A549 (cell line): ENCODE measurements around the gene MBP. TPM values are rescaled to one million over a fixed set of nuclear protein-coding genes. Genes with fewer than 3 reads are reported as not detected.

Source experiments
- ATAC-seq, 2 experiments: fragments of 200-7000 bp in 1 of 2; fragments of >200 bp in 1 of 2; cut with Nextera tagmentation in 1 of 2; cut with Tn5 transposase in 1 of 2; 3 replicates each; pipeline versions ENCODE4 v1.8.0 to v1.9.1; 2018 to 2020; ENCODE audit warnings: mild to moderate bottlenecking in 1 of 2, moderate library complexity in 1 of 2
- CTCF ChIA-PET: fragments of 300-600 bp; sonication (Branson Sonifier 250); formaldehyde crosslinking; extraction: SDS; loops from one replicate; lab custom pipeline; 2021; ENCODE audit warnings: antibody characterized with exemption, inconsistent platforms; lab: Yijun Ruan, JAX
- POLR2A ChIA-PET: fragments of 350-600 bp; formaldehyde crosslinking; extraction: SDS; loops from one replicate; lab custom pipeline; 2021; ENCODE audit warnings: antibody characterized with exemption, inconsistent platforms; lab: Yijun Ruan, JAX
- DNase-seq, 2 experiments: peaks; one replicate each; pipeline versions ENCODE4 v3.0.0 to v3.0.0-alpha.2; 2011 to 2016; ENCODE audit warnings: low read depth in 1 of 2, low spot score in 1 of 2
- FAIRE-seq: peaks from 2 replicates; lab custom pipeline; 2011; peaks lifted over from hg19 to GRCh38; lab: Jason Lieb, UNC
- H3K27ac ChIP-seq, 2 experiments: fragments of >200 bp; sonication (Bioruptor Twin); formaldehyde crosslinking; 3 replicates each; pipeline ENCODE4 v1.5.1; 2016 to 2017
- H3K4me1 ChIP-seq: fragments of >200 bp; sonication (Bioruptor Twin); formaldehyde crosslinking; 3 replicates; pipeline ENCODE4 v1.6.1; 2016
- H3K4me2 ChIP-seq: fragments of >200 bp; sonication (Bioruptor Twin); formaldehyde crosslinking; 3 replicates; pipeline ENCODE4 v1.6.1; 2016
- H3K4me3 ChIP-seq: fragments of >200 bp; sonication (Bioruptor Twin); formaldehyde crosslinking; 3 replicates; pipeline ENCODE4 v1.5.1; 2016
- H3K9me3 ChIP-seq: fragments of >200 bp; sonication (Bioruptor Twin); formaldehyde crosslinking; 3 replicates; pipeline ENCODE4 v1.6.1; 2016
- CHD2 ChIP-seq: fragments of 150-350 bp; IDR thresholded peaks from 2 replicates; pipeline ENCODE4 v1.6.1; 2014; ENCODE audit warnings: low read length; ENCODE audit not compliant: partially characterized antibody
- CTCF ChIP-seq: fragments of >200 bp; sonication (Bioruptor Twin); formaldehyde crosslinking; IDR thresholded peaks from 3 replicates; pipeline ENCODE4 v1.5.1; 2016
- EHMT2 ChIP-seq: fragments of 200-600 bp; sonication (generic); IDR thresholded peaks from 2 replicates; pipeline ENCODE4 v1.6.1; 2016; ENCODE audit warnings: antibody characterized with exemption, low read depth, mild to moderate bottlenecking, moderate library complexity
- GATA3 ChIP-seq: IDR thresholded peaks from 2 replicates; pipeline ENCODE4 v1.6.1; 2012; ENCODE audit warnings: borderline replicate concordance
- HOXB13 ChIP-seq: fragments of 250-450 bp; sonication (Bioruptor Pico); IDR thresholded peaks from 2 replicates; pipeline ENCODE4 v1.5.0; 2020; ENCODE audit warnings: low read depth, mild to moderate bottlenecking, moderate library complexity
- HOXB5 ChIP-seq: fragments of 250-450 bp; sonication (Bioruptor Pico); IDR thresholded peaks from 2 replicates; pipeline ENCODE4 v1.5.0; 2020; ENCODE audit warnings: mild to moderate bottlenecking, moderate library complexity
- JUN ChIP-seq, 2 experiments: fragments of >200 bp; sonication (Bioruptor Twin); formaldehyde crosslinking; IDR thresholded peaks; 2 replicates in 1 of 2; 3 replicates in 1 of 2; pipeline ENCODE4 v1.6.1; 2016 to 2017
- KDM1A ChIP-seq: fragments of 200-600 bp; sonication (generic); IDR thresholded peaks from 2 replicates; pipeline ENCODE4 v1.6.1; 2016; ENCODE audit warnings: low read depth, mild to moderate bottlenecking
- MAX ChIP-seq: IDR thresholded peaks from 2 replicates; pipeline ENCODE4 v1.6.1; 2012
- POLR2AphosphoS2 ChIP-seq: conservative IDR thresholded peaks from 2 replicates; pipeline ENCODE4 v1.6.1; 2012; ENCODE audit warnings: low read length, improper control_type of control experiment, inconsistent platforms
- RARB ChIP-seq: fragments of 250-450 bp; sonication (Bioruptor Pico); IDR thresholded peaks from 2 replicates; pipeline ENCODE4 v1.8.0; 2021; ENCODE audit warnings: mild to moderate bottlenecking, moderate library complexity
- RCOR1 ChIP-seq: fragments of 150-350 bp; IDR thresholded peaks from 2 replicates; pipeline ENCODE4 v1.6.1; 2014; ENCODE audit warnings: antibody characterized with exemption, low read length, low read depth
- REST ChIP-seq: fragments of 200-600 bp; sonication (generic); IDR thresholded peaks from 2 replicates; pipeline ENCODE4 v1.6.1; 2016; ENCODE audit warnings: antibody characterized with exemption, mild to moderate bottlenecking, moderate library complexity
- SMC3 ChIP-seq: fragments of >200 bp; sonication (Bioruptor Twin); formaldehyde crosslinking; IDR thresholded peaks from 3 replicates; pipeline ENCODE4 v1.6.1; 2018; ENCODE audit warnings: inconsistent platforms
- SREBF2 ChIP-seq: fragments of 450-650 bp; IDR thresholded peaks from 2 replicates; pipeline ENCODE4 v1.6.1; 2014; ENCODE audit warnings: mild to moderate bottlenecking, moderate library complexity
- TFCP2L1 ChIP-seq: fragments of 250-450 bp; sonication (Bioruptor Pico); IDR thresholded peaks from 2 replicates; pipeline ENCODE4 v1.5.0; 2021; ENCODE audit warnings: mild to moderate bottlenecking
- TP53 ChIP-seq: fragments of 250-450 bp; sonication (Bioruptor Pico); IDR thresholded peaks from 2 replicates; pipeline ENCODE4 v1.5.0; 2021; ENCODE audit warnings: mild to moderate bottlenecking, moderate library complexity
- ZFP36 ChIP-seq: fragments of 450-650 bp; IDR thresholded peaks from 2 replicates; pipeline ENCODE4 v1.6.1; 2014; ENCODE audit warnings: borderline replicate concordance; ENCODE audit not compliant: partially characterized antibody
- WGBS: methylation state at CpG from one replicate; pipeline ENCODE4 v1.1.6; 2017; ENCODE audit errors: missing lambda C conversion rate; 5-methylcytosine and 5-hydroxymethylcytosine counted together
- polyA plus RNA-seq, 4 experiments: library from polyadenylated mRNA; depleted of rRNA in 3 of 4; stranded (reverse); fragments of >200 nt; fragmentation: RNase III in 1 of 4; extraction: RNeasy Plus Mini Kit Qiagen cat#74134 plus additional on column Dnase treatment in 1 of 4; gene quantifications; 2 replicates in 3 of 4; 3 replicates in 1 of 4; pipeline ENCODE4 v1.2.3, GENCODE V29; 2011 to 2017
- TF ChIP-seq, protein P1 (sequence below): fragments of 250-450 bp; sonication (Bioruptor Pico); IDR thresholded peaks from 2 replicates; pipeline ENCODE4 v1.5.0; 2021; ENCODE audit warnings: mild to moderate bottlenecking, moderate library complexity, borderline replicate concordance
- TF ChIP-seq, protein P2 (sequence below): fragments of >200 bp; sonication (Bioruptor Twin); formaldehyde crosslinking; IDR thresholded peaks from 2 replicates; pipeline ENCODE4 v1.6.1; 2016

MBP gene
- polyA plus RNA-seq, 2 of the 4 experiments (the other 2 are of a cell fraction), result 8.6 to 33.1 TPM

GRCh38 chr18:77155031-77155430 lies 22.4 kb upstream of the MBP start:
- TF ChIP-seq, protein P1, sequence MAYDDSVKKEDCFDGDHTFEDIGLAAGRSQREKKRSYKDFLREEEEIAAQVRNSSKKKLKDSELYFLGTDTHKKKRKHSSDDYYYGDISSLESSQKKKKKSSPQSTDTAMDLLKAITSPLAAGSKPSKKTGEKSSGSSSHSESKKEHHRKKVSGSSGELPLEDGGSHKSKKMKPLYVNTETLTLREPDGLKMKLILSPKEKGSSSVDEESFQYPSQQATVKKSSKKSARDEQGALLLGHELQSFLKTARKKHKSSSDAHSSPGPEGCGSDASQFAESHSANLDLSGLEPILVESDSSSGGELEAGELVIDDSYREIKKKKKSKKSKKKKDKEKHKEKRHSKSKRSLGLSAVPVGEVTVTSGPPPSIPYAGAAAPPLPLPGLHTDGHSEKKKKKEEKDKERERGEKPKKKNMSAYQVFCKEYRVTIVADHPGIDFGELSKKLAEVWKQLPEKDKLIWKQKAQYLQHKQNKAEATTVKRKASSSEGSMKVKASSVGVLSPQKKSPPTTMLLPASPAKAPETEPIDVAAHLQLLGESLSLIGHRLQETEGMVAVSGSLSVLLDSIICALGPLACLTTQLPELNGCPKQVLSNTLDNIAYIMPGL (CRISPR knock-in tag), result no peak
- TF ChIP-seq JUN (IDR thresholded peaks at IDR 0.05), result no peak
- TF ChIP-seq POLR2AphosphoS2, result no peak
- no peak for TF ChIP-seq GATA3
- TF ChIP-seq HOXB13 (CRISPR knock-in tag), result no peak
- TF ChIP-seq SREBF2, result no peak
- TF ChIP-seq, protein P2, sequence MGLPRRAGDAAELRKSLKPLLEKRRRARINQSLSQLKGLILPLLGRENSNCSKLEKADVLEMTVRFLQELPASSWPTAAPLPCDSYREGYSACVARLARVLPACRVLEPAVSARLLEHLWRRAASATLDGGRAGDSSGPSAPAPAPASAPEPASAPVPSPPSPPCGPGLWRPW, result no peak
- TF ChIP-seq TP53 (CRISPR knock-in tag), result no peak
- no peak for TF ChIP-seq RCOR1
- H3K4me2 ChIP-seq, result no peak overlapping the region
- H3K4me3 ChIP-seq, result no peak overlapping the region
- H3K9me3 ChIP-seq, result no peaks in the 10 kb centered on the region
- H3K4me1 ChIP-seq, result no peaks in the 10 kb centered on the region
- WGBS, result 81% methylated on average over 17 of the region's 17 CpGs
- ChIA-PET POLR2A (no interaction called here), CTCF (no interaction called here)
- FAIRE-seq (no peak), DNase-seq (no peak), ATAC-seq (no peak)
- no peak overlapping the region for H3K27ac ChIP-seq

DNA sequence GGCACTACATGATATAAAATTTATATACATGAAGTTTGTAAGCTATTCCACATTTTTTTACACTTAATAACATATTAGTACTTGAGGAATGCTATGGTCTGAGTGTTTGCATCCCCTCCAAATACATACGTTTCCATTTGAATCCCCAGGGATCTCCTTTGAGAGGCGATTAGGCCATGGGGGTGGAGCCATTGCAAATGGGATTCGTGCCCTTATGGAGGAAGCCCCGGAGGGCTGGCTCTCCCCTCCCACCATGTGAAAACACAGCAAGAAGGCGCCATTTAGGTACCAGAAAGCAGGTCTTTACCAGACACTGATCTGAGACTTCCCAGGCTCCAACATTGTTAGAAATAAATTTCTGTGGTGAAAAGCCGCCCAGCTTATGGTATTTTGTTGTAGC lies 20.8 kb upstream of the MBP start:
- 67% methylated on average over 6 of the region's 6 CpGs for WGBS
- TF ChIP-seq ZFP36, result no peak
- no peak for TF ChIP-seq SMC3
- no peak for TF ChIP-seq CHD2
- no peak for TF ChIP-seq TFCP2L1 (CRISPR knock-in tag)
- TF ChIP-seq, protein P2, result no peak
- TF ChIP-seq HOXB5 (CRISPR knock-in tag), result no peak
- no peak for TF ChIP-seq RARB (CRISPR knock-in tag)
- TF ChIP-seq POLR2AphosphoS2, result no peak
- no peak for TF ChIP-seq MAX
- no peak for TF ChIP-seq EHMT2
- TF ChIP-seq CTCF, result no peak
- no peak for TF ChIP-seq REST
- TF ChIP-seq JUN (IDR thresholded peaks at IDR 0.05), result no peak
- no peak for TF ChIP-seq KDM1A
- TF ChIP-seq HOXB13 (CRISPR knock-in tag), result no peak

More for the DNA sequence above, 20.8 kb upstream of the MBP start:
- Histone ChIP-seq H3K4me3 (no peak overlapping the region), H3K4me2 (no peak overlapping the region), H3K27ac (no peak overlapping the region), H3K4me1 (no peaks in the 10 kb centered on the region), H3K9me3 (no peaks in the 10 kb centered on the region)
- FAIRE-seq, result no peak
- DNase-seq, result no peak
- no peak for ATAC-seq
- ChIA-PET CTCF (interaction anchor here (0.9 kb wide), 1 partner anchor 18 kb away, joined by 3 read pairs; no protein-coding TSS in a partner anchor), POLR2A (no interaction called here)
